Measurements from ENCODE around the gene SPECC1.

The SPECC1 gene

GRCh38 chr17:20116683-20117309 is 107.6 kb downstream of the SPECC1 start:
- DNase-seq = peak; percentile 45
- H3K36me3 ChIP-seq = no peaks in the 10 kb centered on the region
- H3K4me1 ChIP-seq = no peaks in the 10 kb centered on the region
- no peaks in the 10 kb centered on the region for H3K9me3 ChIP-seq
- no peaks in the 10 kb centered on the region for H3K27me3 ChIP-seq
- no peak overlapping the region for H3K4me3 ChIP-seq (ENCODE audit: low read depth, low read length)
- TF ChIP-seq CTCF (IDR thresholded peaks at IDR 0.05; ENCODE audit: low read depth, low read length) = peak; percentile 61

GRCh38 chr17:20118280-20118679 is 109.1 kb downstream of the SPECC1 start:
- H3K4me3 ChIP-seq (ENCODE audit: low read depth, low read length) = no peak overlapping the region

GRCh38 chr17:20120836-20121235 is 111.7 kb downstream of the SPECC1 start:
- Histone ChIP-seq H3K9me3 (no peaks in the 10 kb centered on the region), H3K4me1 (no peaks in the 10 kb centered on the region), H3K36me3 (no peaks in the 10 kb centered on the region), H3K27me3 (no peaks in the 10 kb centered on the region), H3K4me3 (ENCODE audit: low read depth, low read length) (no peak overlapping the region)
- no peak for TF ChIP-seq CTCF (IDR thresholded peaks at IDR 0.05; ENCODE audit: low read depth, low read length)
- DNase-seq = no peak

More at GRCh38 chr17:20118280-20118679, 109.1 kb downstream of the SPECC1 start:
- H3K36me3 ChIP-seq = no peaks in the 10 kb centered on the region
- no peaks in the 10 kb centered on the region for H3K27me3 ChIP-seq
- DNase-seq = no peak
- TF ChIP-seq CTCF (IDR thresholded peaks at IDR 0.05; ENCODE audit: low read depth, low read length) = no peak
- H3K9me3 ChIP-seq = no peaks in the 10 kb centered on the region
- H3K4me1 ChIP-seq = no peaks in the 10 kb centered on the region

GRCh38 chr17:20121359-20122253 is 112.4 kb downstream of the SPECC1 start:
- no peaks in the 10 kb centered on the region for H3K27me3 ChIP-seq
- H3K36me3 ChIP-seq = no peaks in the 10 kb centered on the region
- H3K4me3 ChIP-seq (ENCODE audit: low read depth, low read length) = no peak overlapping the region
- DNase-seq = peak; percentile 38
- peak; percentile 76 for TF ChIP-seq CTCF (IDR thresholded peaks at IDR 0.05; ENCODE audit: low read depth, low read length)
- no peaks in the 10 kb centered on the region for H3K4me1 ChIP-seq
- no peaks in the 10 kb centered on the region for H3K9me3 ChIP-seq

- H3K4me3 ChIP-seq (ENCODE audit: low read depth, low read length) = no peak overlapping the region
- DNase-seq = no peak
- H3K36me3 ChIP-seq = no peaks in the 10 kb centered on the region
- no peaks in the 10 kb centered on the region for H3K4me1 ChIP-seq
- H3K27me3 ChIP-seq = no peaks in the 10 kb centered on the region
- H3K9me3 ChIP-seq = no peaks in the 10 kb centered on the region
- no peak for TF ChIP-seq CTCF (IDR thresholded peaks at IDR 0.05; ENCODE audit: low read depth, low read length)
Measured at GRCh38 chr17:20122254-20122879, 113.2 kb downstream of the SPECC1 start.

Measured in BE2C (cell line).